Fibroblast of lung (primary cell): ENCODE measurements around the gene PRICKLE4.

ENCODE experiments used
- CTCF ChIP-seq, 2 donors: IDR thresholded peaks in 1 of 2; conservative IDR thresholded peaks in 1 of 2; 1 replicate in 1 of 2; 2 replicates in 1 of 2; pipeline ENCODE4 v1.5.1; 2011 to 2012; ENCODE audit warnings: low read length in 2 of 2, control low read depth in 1 of 2, inconsistent platforms in 1 of 2, low read depth in 1 of 2, mild to moderate bottlenecking in 1 of 2
- EZH2 ChIP-seq: IDR thresholded peaks from 2 replicates; pipeline ENCODE4 v1.5.1; 2012; ENCODE audit warnings: low read length, control low read depth, mild to moderate bottlenecking; ENCODE audit errors: missing control alignments

GRCh38 chr6:41775293-41775882, 5.2 kb upstream of the PRICKLE4 start:
- no peak for TF ChIP-seq CTCF (conservative IDR thresholded peaks at IDR 0.05 in 1 of 2, IDR thresholded peaks at IDR 0.05 in 1 of 2; ENCODE audit: low read depth in 1 of 2, low read length in 2 of 2)
- TF ChIP-seq EZH2, result no peak
